Lung (tissue), 12 donors: ENCODE measurements around the gene SAP30BP. TPM values are rescaled to one million over a fixed set of nuclear protein-coding genes. Genes with fewer than 3 reads are reported as not detected.

Source experiments
- ATAC-seq: fragments of 200-7000 bp; cut with Tn5 transposase; one replicate; pipeline ENCODE4 v1.9.1; 2020; ENCODE audit warnings: moderate number of reproducible peaks; ENCODE audit not compliant: insufficient read depth, low FRiP score
- DNase-seq, 3 donors: peaks; one replicate each; pipeline ENCODE4 v3.0.0-alpha.2; 2013 to 2017
- H3K27ac ChIP-seq, 2 donors: one replicate each; pipeline ENCODE4 v1.5.1; 2013; ENCODE audit warnings: mild to moderate bottlenecking in 2 of 2, moderate library complexity in 2 of 2, control low read depth in 1 of 2, inconsistent platforms in 1 of 2, low read depth in 1 of 2, low read length in 1 of 2
- H3K27me3 ChIP-seq, 3 donors: one replicate each; pipeline ENCODE4 v1.5.1; 2013; ENCODE audit warnings: low read length in 2 of 3; ENCODE audit not compliant: control insufficient read depth in 3 of 3, insufficient read depth in 3 of 3
- H3K36me3 ChIP-seq, 4 donors: one replicate each; pipeline ENCODE4 v1.5.1; 2013; ENCODE audit warnings: low read length in 4 of 4, mild to moderate bottlenecking in 1 of 4, moderate library complexity in 1 of 4; ENCODE audit not compliant: control insufficient read depth in 4 of 4, insufficient read depth in 4 of 4
- H3K4me1 ChIP-seq, 5 donors: one replicate each; pipeline ENCODE4 v1.5.1; 2013; ENCODE audit warnings: low read length in 5 of 5, mild to moderate bottlenecking in 2 of 5, moderate library complexity in 1 of 5; ENCODE audit not compliant: control insufficient read depth in 5 of 5, insufficient read depth in 5 of 5
- H3K4me3 ChIP-seq: one replicate; pipeline ENCODE4 v1.5.1; 2013; ENCODE audit warnings: mild to moderate bottlenecking, control low read depth, moderate library complexity
- H3K9ac ChIP-seq, 2 donors: one replicate each; pipeline ENCODE4 v1.5.1; 2013; ENCODE audit warnings: low read length in 2 of 2, control low read depth in 1 of 2; ENCODE audit not compliant: insufficient read depth in 1 of 2
- H3K9me3 ChIP-seq, 4 donors: one replicate each; pipeline ENCODE4 v1.5.1; 2013; ENCODE audit warnings: low read length in 3 of 4, mild to moderate bottlenecking in 1 of 4, moderate library complexity in 1 of 4; ENCODE audit not compliant: control insufficient read depth in 4 of 4, insufficient read depth in 3 of 4
- WGBS, 2 donors: extraction: QIAGEN DNeasy Blood & Tissue Kit; methylation state at CpG; one replicate each; pipeline ENCODE4 v1.1.7; 2013; 5-methylcytosine and 5-hydroxymethylcytosine counted together
- polyA plus RNA-seq, 2 donors: library from polyadenylated mRNA; stranded (reverse); fragments of 200-250 nt; gene quantifications; one replicate each; pipeline ENCODE4 v1.2.1, GENCODE V29; 2013
- total RNA-seq, 2 donors: library from RNA; depleted of rRNA in 1 of 2; stranded (reverse); fragments of >200 nt in 1 of 2; gene quantifications; one replicate each; pipeline ENCODE4 v1.2.1, GENCODE V29; 2014 to 2021
- TF ChIP-seq, protein P1 (sequence below): IDR thresholded peaks from 2 replicates; pipeline ENCODE4 v1.5.1; 2012; ENCODE audit warnings: mild to moderate bottlenecking; ENCODE audit errors: control extremely low read depth, extremely low read depth
- donor health status: control.
- donor health status: control.
- donor health status: Bipolar disorder and iron deficiency.
- donor health status: healthy.
- donor health status: DM: yes; HTN: yes; CAD: no.

The SAP30BP gene
- total and polyA plus RNA-seq, 4 donors = 46.5 to 82.9 (median 77.3) TPM

DNA sequence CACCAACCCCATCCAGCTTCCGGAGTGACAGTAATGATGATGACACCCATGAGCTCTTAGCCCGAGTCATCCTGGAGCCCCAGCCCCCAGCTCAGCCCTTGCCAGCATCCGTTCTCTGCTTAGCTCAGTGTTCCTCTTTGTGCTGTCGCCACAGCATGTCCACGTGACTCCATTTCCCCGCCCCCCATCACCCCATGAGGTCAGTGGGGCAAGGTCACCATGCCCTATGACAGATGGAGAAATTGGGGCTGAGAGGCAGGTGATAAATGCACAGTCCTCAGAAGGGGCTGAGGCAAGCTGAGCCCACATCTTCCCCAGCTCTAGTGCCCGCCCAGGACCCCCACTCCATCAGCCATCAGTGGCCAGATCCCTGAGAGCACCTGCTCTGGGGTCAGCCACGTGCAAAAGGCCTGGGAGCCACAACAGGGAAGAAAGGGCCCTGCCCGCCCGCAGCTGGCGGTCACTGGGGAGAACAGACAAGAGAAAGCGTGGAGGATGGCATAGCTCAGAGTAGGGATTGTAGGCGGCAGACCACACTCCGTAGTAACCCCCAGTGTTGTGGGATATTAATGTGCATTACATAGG, 71.2 kb downstream of the SAP30BP start:
- TF ChIP-seq, protein P1, sequence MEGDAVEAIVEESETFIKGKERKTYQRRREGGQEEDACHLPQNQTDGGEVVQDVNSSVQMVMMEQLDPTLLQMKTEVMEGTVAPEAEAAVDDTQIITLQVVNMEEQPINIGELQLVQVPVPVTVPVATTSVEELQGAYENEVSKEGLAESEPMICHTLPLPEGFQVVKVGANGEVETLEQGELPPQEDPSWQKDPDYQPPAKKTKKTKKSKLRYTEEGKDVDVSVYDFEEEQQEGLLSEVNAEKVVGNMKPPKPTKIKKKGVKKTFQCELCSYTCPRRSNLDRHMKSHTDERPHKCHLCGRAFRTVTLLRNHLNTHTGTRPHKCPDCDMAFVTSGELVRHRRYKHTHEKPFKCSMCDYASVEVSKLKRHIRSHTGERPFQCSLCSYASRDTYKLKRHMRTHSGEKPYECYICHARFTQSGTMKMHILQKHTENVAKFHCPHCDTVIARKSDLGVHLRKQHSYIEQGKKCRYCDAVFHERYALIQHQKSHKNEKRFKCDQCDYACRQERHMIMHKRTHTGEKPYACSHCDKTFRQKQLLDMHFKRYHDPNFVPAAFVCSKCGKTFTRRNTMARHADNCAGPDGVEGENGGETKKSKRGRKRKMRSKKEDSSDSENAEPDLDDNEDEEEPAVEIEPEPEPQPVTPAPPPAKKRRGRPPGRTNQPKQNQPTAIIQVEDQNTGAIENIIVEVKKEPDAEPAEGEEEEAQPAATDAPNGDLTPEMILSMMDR = no peak
- no peak overlapping the region for H3K27ac ChIP-seq
- no peak for ATAC-seq
- 49 to 68% methylated on average over 14 of the region's 14 CpGs for WGBS, 2 donors
- H3K4me3 ChIP-seq = no peak overlapping the region
- H3K9ac ChIP-seq = no peak overlapping the region
- H3K9me3 ChIP-seq = no peaks in the 10 kb centered on the region
- H3K36me3 ChIP-seq = peaks cover 0 to 18% (median 0%) of the 10 kb centered on the region in 4 donors
- no peaks in the 10 kb centered on the region for H3K27me3 ChIP-seq
- DNase-seq = no peak
- no peaks in the 10 kb centered on the region for H3K4me1 ChIP-seq

DNA sequence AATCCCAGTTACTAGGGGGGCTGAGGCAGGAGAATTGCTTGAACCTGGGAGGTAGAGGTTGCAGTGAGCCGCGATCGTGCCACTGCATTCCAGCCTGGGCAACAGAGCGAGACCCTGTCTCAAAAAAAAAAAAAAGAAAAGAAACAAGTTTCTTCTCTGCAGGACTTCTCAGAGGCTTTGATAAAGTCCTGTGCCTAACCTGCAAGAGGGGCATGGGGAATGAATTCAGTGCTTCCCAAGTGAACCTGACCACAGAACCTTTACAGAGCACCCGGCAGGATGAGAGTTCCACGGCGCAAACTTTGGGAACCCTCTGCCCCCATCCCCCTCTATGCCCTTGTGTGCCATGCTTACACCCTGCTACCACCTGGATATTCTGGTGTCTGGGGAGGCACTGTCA, 72.0 kb downstream of the SAP30BP start:
- Histone ChIP-seq H3K27ac (no peak overlapping the region), H3K9me3 (no peaks in the 10 kb centered on the region), H3K9ac (no peak overlapping the region), H3K36me3 (peaks cover 0 to 19% (median 0%) of the 10 kb centered on the region in 4 donors), H3K27me3 (no peaks in the 10 kb centered on the region), H3K4me3 (no peak overlapping the region), H3K4me1 (no peaks in the 10 kb centered on the region)
- no peak for DNase-seq
- TF ChIP-seq, protein P1 = no peak
- ATAC-seq = no peak
- 93 to 97% methylated on average over 7 of the region's 7 CpGs for WGBS, 2 donors

DNA sequence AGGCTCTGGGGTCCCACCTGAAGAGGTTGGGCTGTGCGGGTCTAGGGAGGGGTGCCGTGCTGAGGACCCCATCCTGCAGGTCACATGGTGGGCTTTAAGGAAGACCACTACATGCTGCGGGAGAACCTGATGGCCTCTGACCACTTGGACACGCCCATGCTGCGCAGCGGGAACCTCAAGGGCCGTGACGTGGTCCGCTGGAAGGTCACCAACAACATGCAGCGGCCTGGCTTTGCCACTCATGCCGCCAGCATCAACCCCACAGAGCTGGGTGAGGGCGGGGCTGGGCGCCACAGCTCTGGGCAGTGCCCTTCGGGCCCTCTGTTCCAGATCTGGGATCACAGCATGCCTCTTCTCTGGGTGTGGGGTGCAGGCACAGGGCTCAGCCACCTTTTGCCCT, 72.7 kb downstream of the SAP30BP start:
- Histone ChIP-seq H3K4me3 (no peak overlapping the region), H3K4me1 (no peaks in the 10 kb centered on the region), H3K36me3 (peaks cover 0 to 19% (median 0%) of the 10 kb centered on the region in 4 donors), H3K9ac (no peak overlapping the region), H3K9me3 (no peaks in the 10 kb centered on the region), H3K27ac (no peak overlapping the region), H3K27me3 (no peaks in the 10 kb centered on the region)
- WGBS, 2 donors = 93 to 95% methylated on average over 14 of the region's 14 CpGs
- no peak for ATAC-seq
- no peak for DNase-seq
- TF ChIP-seq, protein P1 = no peak

DNA sequence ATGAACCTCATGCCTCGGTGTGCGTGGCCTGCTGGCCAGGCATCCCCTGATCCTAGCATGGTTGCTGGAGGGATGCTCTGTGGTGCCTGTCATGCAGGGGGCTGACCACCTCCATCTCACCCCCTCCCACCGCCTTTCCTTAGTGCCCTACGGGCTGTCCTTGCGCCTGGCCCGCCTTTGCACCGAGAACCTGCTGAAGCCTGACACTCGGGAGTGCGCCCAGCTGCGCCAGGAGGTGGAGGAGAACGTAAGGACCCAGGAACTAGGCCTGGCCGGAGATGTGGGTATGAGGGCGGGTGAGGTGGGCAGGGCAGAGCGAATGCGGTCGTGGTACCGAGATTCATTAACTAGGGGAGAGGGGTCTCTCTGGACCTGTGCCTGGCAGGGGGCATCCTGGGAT, 73.1 kb downstream of the SAP30BP start:
- H3K4me3 ChIP-seq = no peak overlapping the region
- DNase-seq = no peak
- no peak for ATAC-seq
- no peaks in the 10 kb centered on the region for H3K9me3 ChIP-seq
- no peaks in the 10 kb centered on the region for H3K4me1 ChIP-seq
- H3K27ac ChIP-seq = no peak overlapping the region
- H3K27me3 ChIP-seq = no peaks in the 10 kb centered on the region
- no peak overlapping the region for H3K9ac ChIP-seq
- peaks cover 0 to 19% (median 0%) of the 10 kb centered on the region in 4 donors for H3K36me3 ChIP-seq
- 94 to 98% methylated on average over 17 of the region's 17 CpGs for WGBS, 2 donors
- TF ChIP-seq, protein P1 = no peak
